Peyer's patch (tissue), 4 donors: ENCODE results near the gene PRR15L. TPM values are rescaled to one million over a fixed set of nuclear protein-coding genes. Genes with fewer than 3 reads are reported as not detected.
"Not testable (repeated sequence)": the region's sequence is repeated elsewhere in the genome, so short reads cannot be mapped to it uniquely, and the experiment has no call there.

Experiments used
- DNase-seq, 3 donors: peaks; one replicate each; pipeline ENCODE4 v3.0.0-alpha.2; 2017 to 2019
- H3K27ac ChIP-seq, 4 donors: fragments of 200-600 bp; sonication (generic); one replicate each; pipeline ENCODE4 v1.5.1; 2016 to 2019
- H3K27me3 ChIP-seq, 2 donors: fragments of 200-600 bp; sonication (generic); one replicate each; pipeline ENCODE4 v1.5.1; 2019
- H3K36me3 ChIP-seq, 3 donors: fragments of 200-600 bp; sonication (generic); one replicate each; pipeline ENCODE4 v1.5.1; 2016 to 2019
- H3K4me1 ChIP-seq, 4 donors: fragments of 200-600 bp; sonication (generic); one replicate each; pipeline ENCODE4 v1.5.1; 2016 to 2019
- H3K4me3 ChIP-seq, 4 donors: fragments of 200-600 bp; sonication (generic); 1 replicate in 3 of 4; 2 replicates in 1 of 4; pipeline ENCODE4 v1.5.1; 2016 to 2019; ENCODE audit warnings: mild to moderate bottlenecking in 1 of 4
- H3K9me3 ChIP-seq, 4 donors: fragments of 200-600 bp; sonication (generic); one replicate each; pipeline ENCODE4 v1.5.1; 2016 to 2019; ENCODE audit warnings: mild to moderate bottlenecking in 1 of 4
- POLR2A ChIP-seq, 2 donors: fragments of 450-650 bp; IDR thresholded peaks; one replicate each; pipeline ENCODE4 v1.5.1; 2017; ENCODE audit warnings: antibody characterized with exemption in 2 of 2, mild to moderate bottlenecking in 2 of 2, moderate library complexity in 2 of 2
- total RNA-seq, 4 donors: library from RNA; depleted of rRNA; stranded (reverse); fragments of >200 nt; gene quantifications; one replicate each; pipeline ENCODE4 v1.1.0, GENCODE V29; 2016
- TF ChIP-seq, protein P1 (sequence below), 6 experiments: fragments of 450-650 bp in 4 of 6; fragments of 200-600 bp in 2 of 6; sonication (generic) in 1 of 6; IDR thresholded peaks; one replicate each; pipeline ENCODE4 v1.5.1; 2017 to 2019; ENCODE audit warnings: antibody characterized with exemption in 6 of 6, mild to moderate bottlenecking in 3 of 6, moderate library complexity in 1 of 6

Gene PRR15L
- total RNA-seq, 4 donors from 2014 or later = 88.3 to 358 (median 288) TPM

DNA sequence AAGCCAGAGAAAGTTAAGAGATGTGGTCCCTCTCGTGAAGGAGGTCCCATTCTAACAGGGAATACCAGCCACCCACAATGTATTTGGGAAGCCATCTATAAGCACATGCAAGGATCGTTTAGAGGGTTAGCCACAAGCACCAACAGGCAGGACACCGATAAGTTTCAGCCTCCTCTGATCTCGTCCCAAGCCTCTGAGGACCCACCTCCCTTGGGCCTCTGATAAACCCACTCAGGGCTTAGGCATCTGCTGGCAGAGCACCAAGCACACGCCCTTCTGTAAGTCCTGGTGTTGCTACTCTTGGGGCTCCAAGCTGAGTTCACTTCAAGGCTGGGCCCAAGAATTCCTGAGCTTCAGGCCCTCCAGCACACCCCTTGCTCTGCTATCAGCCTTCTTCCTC lies 21.7 kb downstream of the PRR15L start:
- H3K36me3 ChIP-seq = no peaks in the 10 kb centered on the region
- no peak overlapping the region for H3K27ac ChIP-seq
- H3K27me3 ChIP-seq = no peaks in the 10 kb centered on the region
- no peak overlapping the region for H3K4me3 ChIP-seq
- no peak for DNase-seq
- H3K9me3 ChIP-seq = no peaks in the 10 kb centered on the region
- TF ChIP-seq POLR2A (IDR thresholded peaks at IDR 0.05) = no peak
- peaks cover 0 to 6% (median 0%) of the 10 kb centered on the region in 4 donors for H3K4me1 ChIP-seq

DNA sequence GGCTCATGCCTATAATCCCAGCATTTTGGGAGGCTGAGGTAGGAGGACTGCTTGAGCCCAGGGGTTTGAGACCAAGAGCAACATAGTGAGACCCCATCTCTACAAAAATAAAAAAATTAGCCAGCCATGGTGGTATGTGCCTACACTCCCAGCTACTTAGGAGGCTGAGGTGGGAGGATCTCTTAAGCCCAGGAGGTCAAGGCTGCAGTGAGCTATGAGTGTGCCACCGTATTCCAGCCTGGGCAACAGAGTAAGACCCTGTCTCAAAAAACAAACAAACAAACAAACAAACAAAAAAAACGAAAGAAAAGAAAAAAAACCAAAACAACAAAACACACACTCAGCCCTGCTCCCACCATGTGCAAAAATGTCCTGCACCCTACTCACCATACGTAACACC lies 22.2 kb downstream of the PRR15L start:
- not testable (repeated sequence) for H3K27me3 ChIP-seq, H3K4me3 ChIP-seq, H3K27ac ChIP-seq, DNase-seq, H3K9me3 ChIP-seq, H3K36me3 ChIP-seq, H3K4me1 ChIP-seq

DNA sequence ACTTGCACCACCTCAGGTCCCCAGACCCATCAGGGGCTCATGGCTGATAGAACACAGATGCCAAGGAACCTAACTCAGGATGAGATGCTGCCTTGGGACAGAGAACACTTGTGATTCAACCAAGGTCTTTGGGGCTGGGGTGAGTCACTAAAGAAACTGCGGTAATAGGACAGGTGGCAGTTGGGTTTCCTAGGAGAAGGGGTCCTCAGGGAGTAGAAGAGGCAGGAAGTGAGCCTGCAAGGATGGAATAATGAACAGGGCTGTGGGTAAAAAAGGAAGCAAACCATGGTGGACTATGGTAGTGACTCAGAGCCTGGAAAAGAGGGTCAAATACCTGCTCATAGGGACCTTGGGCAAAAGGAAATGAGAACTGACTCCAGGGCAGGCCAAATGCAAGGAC lies 22.8 kb downstream of the PRR15L start:
- DNase-seq = no peak
- Histone ChIP-seq H3K9me3 (no peaks in the 10 kb centered on the region), H3K4me1 (no peaks in the 10 kb centered on the region), H3K36me3 (peaks cover 0 to 10% (median 0%) of the 10 kb centered on the region in 3 donors), H3K4me3 (no peak overlapping the region), H3K27ac (no peak overlapping the region), H3K27me3 (no peaks in the 10 kb centered on the region)
- TF ChIP-seq POLR2A (IDR thresholded peaks at IDR 0.05) = no peak
- TF ChIP-seq, protein P1, sequence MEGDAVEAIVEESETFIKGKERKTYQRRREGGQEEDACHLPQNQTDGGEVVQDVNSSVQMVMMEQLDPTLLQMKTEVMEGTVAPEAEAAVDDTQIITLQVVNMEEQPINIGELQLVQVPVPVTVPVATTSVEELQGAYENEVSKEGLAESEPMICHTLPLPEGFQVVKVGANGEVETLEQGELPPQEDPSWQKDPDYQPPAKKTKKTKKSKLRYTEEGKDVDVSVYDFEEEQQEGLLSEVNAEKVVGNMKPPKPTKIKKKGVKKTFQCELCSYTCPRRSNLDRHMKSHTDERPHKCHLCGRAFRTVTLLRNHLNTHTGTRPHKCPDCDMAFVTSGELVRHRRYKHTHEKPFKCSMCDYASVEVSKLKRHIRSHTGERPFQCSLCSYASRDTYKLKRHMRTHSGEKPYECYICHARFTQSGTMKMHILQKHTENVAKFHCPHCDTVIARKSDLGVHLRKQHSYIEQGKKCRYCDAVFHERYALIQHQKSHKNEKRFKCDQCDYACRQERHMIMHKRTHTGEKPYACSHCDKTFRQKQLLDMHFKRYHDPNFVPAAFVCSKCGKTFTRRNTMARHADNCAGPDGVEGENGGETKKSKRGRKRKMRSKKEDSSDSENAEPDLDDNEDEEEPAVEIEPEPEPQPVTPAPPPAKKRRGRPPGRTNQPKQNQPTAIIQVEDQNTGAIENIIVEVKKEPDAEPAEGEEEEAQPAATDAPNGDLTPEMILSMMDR (IDR thresholded peaks at IDR 0.05) = no peak

DNA sequence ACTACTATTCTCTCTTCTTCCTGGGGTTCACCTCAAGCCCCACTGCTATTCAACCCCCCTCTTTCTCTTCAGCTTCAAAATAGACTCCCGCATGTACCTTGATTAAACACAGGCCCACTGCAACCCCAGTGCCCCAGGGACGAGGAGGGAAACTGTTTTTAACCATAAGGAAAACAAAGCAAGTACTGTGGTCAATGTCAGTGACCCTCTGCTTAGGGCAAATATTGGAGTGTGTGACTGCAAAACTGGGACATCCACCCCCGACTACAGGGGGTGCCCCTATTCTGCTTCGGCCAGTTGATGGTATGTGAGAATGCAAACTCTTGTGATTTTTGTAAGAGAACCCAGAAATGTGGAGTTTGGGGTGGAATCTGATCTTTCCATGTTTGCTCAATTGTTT lies 25.8 kb downstream of the PRR15L start:
- Histone ChIP-seq H3K27me3 (no peaks in the 10 kb centered on the region), H3K27ac (no peak overlapping the region), H3K4me3 (no peak overlapping the region), H3K36me3 (peaks cover 0 to 35% (median 0%) of the 10 kb centered on the region in 3 donors), H3K9me3 (no peaks in the 10 kb centered on the region), H3K4me1 (no peaks in the 10 kb centered on the region)
- DNase-seq = no peak
- TF ChIP-seq, protein P1 (IDR thresholded peaks at IDR 0.05) = no peak
- TF ChIP-seq POLR2A (IDR thresholded peaks at IDR 0.05) = no peak

DNA sequence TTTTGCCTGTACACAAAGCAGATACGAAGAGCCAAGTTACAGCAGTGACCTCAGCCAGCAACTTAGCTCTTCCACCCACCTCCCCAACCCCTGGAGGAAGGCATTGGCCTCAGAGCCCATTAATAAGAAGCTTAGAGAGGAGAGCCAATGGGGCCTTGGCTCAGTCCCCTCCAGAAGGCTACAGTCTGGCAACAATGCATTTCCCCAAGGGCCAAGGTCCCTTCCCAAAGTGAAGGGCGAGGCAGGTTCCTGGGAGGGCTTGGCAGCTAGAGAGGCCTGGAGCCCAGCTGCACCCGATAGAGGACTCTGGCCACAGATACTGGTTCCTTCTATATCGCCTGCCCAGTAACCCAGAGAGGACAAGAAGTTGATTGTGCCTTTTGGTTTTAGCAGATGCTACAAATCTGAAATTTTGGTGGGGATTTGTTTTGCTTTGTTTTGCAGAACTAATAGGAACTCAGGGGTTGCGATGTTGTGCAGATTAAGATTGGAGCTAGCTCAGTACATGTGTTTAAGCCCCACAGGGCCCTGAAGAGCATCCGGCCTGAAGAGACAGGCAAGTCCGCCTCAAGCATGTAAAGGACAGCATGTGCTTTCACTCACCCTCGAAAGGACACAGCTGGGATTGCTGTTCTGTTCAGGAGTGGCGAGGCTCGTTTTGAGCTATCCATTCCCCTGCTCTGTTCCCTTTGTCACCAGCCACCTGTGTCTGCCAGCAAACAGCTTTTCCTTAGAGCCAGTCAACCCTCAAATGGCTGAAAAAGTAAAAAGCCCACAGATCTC lies 28.3 kb downstream of the PRR15L start:
- Histone ChIP-seq H3K4me1 (no peaks in the 10 kb centered on the region), H3K9me3 (no peaks in the 10 kb centered on the region), H3K27me3 (no peaks in the 10 kb centered on the region), H3K36me3 (peaks cover 0 to 60% (median 0%) of the 10 kb centered on the region in 3 donors), H3K27ac (no peak overlapping the region), H3K4me3 (no peak overlapping the region)
- DNase-seq = no peak
- no peak for TF ChIP-seq POLR2A (IDR thresholded peaks at IDR 0.05)

DNA sequence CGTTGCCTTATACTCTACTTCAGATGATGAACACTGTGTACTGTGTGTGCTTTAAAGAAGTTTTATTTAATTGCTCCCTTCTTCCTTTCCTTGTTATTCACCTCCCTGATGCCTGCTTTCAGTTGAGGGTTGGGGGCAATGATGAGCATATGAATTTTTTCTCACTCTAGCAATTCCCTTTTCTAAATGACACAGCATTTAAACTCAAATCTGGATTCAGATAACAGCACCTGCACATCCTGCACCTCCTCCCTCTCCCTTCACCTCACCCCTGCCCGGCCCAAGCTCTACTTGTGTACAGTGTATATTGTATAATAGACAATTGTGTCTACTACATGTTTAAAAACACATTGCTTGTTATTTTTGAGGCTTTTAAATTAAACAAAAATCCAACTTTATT lies 29.3 kb downstream of the PRR15L start:
- no peaks in the 10 kb centered on the region for H3K4me1 ChIP-seq
- TF ChIP-seq POLR2A (IDR thresholded peaks at IDR 0.05) = no peak
- TF ChIP-seq, protein P1 (IDR thresholded peaks at IDR 0.05) = no peak
- H3K9me3 ChIP-seq = no peaks in the 10 kb centered on the region
- H3K36me3 ChIP-seq = peaks cover 0 to 70% (median 0%) of the 10 kb centered on the region in 3 donors
- no peaks in the 10 kb centered on the region for H3K27me3 ChIP-seq
- H3K27ac ChIP-seq = no peak overlapping the region
- no peak overlapping the region for H3K4me3 ChIP-seq
- DNase-seq = no peak

DNA sequence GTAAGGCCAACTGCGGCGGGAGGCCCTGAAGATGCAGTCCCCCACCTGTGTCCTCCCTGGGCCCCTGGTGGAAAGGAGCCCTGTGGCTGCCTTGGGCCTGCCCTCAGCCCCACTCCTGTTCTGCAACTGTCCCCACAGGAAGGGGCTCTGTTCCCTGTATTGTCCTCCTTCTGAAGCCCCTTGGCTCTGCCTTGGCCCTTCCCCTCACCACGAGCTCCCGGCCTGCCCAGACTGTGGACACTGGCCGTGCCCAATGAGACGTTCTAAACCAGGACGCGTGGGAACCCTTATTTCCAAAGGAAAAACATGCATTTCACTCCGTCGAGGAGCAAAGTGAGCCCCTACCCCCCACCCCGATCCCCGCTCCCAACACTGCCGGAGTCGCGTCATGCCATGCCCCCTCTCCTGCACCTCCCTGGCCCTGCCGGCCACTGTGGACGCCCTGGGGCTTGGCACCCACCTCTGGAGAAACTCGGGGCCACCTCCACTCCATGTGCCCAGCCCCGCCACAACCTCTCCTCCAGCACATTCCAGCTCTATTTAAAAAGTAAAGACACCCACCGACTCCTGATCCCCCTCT lies 29.8 kb downstream of the PRR15L start:
- H3K9me3 ChIP-seq = no peaks in the 10 kb centered on the region
- TF ChIP-seq, protein P1 (IDR thresholded peaks at IDR 0.05) = no peak
- no peak for TF ChIP-seq POLR2A (IDR thresholded peaks at IDR 0.05)
- H3K27ac ChIP-seq = no peak overlapping the region
- DNase-seq = no peak
- no peak overlapping the region for H3K4me3 ChIP-seq
- no peaks in the 10 kb centered on the region for H3K27me3 ChIP-seq
- peaks cover 0 to 75% (median 0%) of the 10 kb centered on the region in 3 donors for H3K36me3 ChIP-seq
- no peaks in the 10 kb centered on the region for H3K4me1 ChIP-seq
